ENCODE data around the gene N4BP2L2. TPM values are rescaled to one million over a fixed set of nuclear protein-coding genes. Genes with fewer than 3 reads are reported as not detected.

The N4BP2L2 gene
- total RNA-seq, 1 donor from 2014 or later, result 135 TPM

DNA sequence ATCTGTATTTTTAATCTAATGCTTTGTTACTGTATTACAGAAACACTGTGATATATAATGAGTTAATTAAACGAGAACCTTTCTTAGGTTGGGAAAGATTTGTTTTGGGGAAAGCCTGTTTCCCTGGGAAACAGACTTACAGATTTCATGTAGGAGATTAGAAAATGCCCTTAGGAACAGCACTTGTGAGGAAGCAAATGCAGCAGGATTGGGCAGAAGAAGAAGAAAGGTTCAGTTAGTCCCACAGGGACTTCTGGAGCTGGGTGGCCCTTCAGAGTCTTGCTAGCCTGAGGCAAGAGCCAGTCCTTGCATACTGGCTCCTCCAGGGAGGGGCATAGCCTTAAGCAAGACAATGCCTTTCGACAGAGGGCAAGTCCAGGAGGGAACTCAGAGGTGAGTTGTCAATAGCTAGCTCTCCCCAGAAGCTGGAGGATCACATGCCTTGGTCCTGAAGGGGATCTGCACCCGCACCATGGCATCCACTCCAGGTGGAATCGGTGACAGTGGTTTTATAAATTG, 147.4 kb downstream of the N4BP2L2 start:
- H3K36me3 ChIP-seq (ENCODE audit: control insufficient read depth in 3 of 3, insufficient read depth in 3 of 3, low read length in 3 of 3), result no peaks in the 10 kb centered on the region
- no peaks in the 10 kb centered on the region for H3K9me3 ChIP-seq (ENCODE audit: control insufficient read depth in 3 of 3, low read length in 3 of 3)
- no peak overlapping the region for H3K9ac ChIP-seq (ENCODE audit: low read depth in 1 of 3, low read length in 3 of 3)
- no peaks in the 10 kb centered on the region for H3K27me3 ChIP-seq (ENCODE audit: control insufficient read depth in 3 of 3, insufficient read depth in 3 of 3, low read length in 3 of 3)
- no peak overlapping the region for H3K4me3 ChIP-seq (ENCODE audit: low read length in 3 of 3)
- no peak overlapping the region for H3K27ac ChIP-seq (ENCODE audit: low read depth, low read length)
- H3K4me1 ChIP-seq (ENCODE audit: control insufficient read depth in 3 of 3, insufficient read depth in 3 of 3, low read length in 3 of 3), result no peaks in the 10 kb centered on the region

DNA sequence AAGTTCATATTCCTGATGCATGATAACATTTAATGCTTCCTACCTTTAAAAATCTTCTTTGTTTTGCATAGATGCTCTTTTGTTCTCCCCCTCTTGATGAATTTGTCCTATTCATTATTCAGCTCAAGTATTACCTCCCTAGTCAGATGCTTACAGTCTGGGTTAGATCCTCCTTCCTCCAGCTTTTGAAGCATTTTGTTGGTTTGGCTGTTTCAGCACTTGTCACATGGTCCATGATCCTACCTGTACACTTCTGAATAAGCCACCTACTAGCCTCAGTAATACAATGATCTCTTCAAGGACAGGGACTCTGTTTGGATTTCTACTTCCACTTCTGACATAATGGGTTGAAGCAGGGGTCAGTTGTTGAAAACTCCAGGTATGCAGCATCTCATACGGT, 148.1 kb downstream of the N4BP2L2 start:
- H3K36me3 ChIP-seq (ENCODE audit: control insufficient read depth in 3 of 3, insufficient read depth in 3 of 3, low read length in 3 of 3), result no peaks in the 10 kb centered on the region
- no peaks in the 10 kb centered on the region for H3K4me1 ChIP-seq (ENCODE audit: control insufficient read depth in 3 of 3, insufficient read depth in 3 of 3, low read length in 3 of 3)
- H3K27ac ChIP-seq (ENCODE audit: low read depth, low read length), result no peak overlapping the region
- no peak overlapping the region for H3K4me3 ChIP-seq (ENCODE audit: low read length in 3 of 3)
- no peak overlapping the region for H3K9ac ChIP-seq (ENCODE audit: low read depth in 1 of 3, low read length in 3 of 3)
- no peaks in the 10 kb centered on the region for H3K9me3 ChIP-seq (ENCODE audit: control insufficient read depth in 3 of 3, low read length in 3 of 3)
- H3K27me3 ChIP-seq (ENCODE audit: control insufficient read depth in 3 of 3, insufficient read depth in 3 of 3, low read length in 3 of 3), result no peaks in the 10 kb centered on the region

DNA sequence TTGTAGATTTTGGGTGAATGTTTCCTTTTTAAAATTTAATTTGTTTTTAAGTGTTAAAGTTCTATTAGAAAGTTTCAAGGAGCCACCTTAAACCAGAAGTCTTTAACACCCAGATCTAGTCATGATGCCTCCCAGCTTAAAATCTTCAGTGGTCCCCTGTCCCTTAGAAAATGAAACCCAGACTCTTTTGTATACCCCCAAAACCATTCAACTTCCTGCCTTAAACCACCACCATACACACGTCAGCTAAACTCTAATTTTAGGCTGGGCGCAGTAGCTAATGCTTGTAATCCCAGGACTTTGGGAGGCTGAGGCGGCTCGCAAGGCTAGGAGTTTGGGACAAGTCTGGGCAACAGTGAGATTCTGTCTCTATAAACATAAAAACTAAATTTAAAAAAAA, 148.5 kb downstream of the N4BP2L2 start:
- no peaks in the 10 kb centered on the region for H3K9me3 ChIP-seq (ENCODE audit: control insufficient read depth in 3 of 3, low read length in 3 of 3)
- no peaks in the 10 kb centered on the region for H3K27me3 ChIP-seq (ENCODE audit: control insufficient read depth in 3 of 3, insufficient read depth in 3 of 3, low read length in 3 of 3)
- no peaks in the 10 kb centered on the region for H3K36me3 ChIP-seq (ENCODE audit: control insufficient read depth in 3 of 3, insufficient read depth in 3 of 3, low read length in 3 of 3)
- H3K4me1 ChIP-seq (ENCODE audit: control insufficient read depth in 3 of 3, insufficient read depth in 3 of 3, low read length in 3 of 3), result no peaks in the 10 kb centered on the region
- no peak overlapping the region for H3K4me3 ChIP-seq (ENCODE audit: low read length in 3 of 3)
- H3K9ac ChIP-seq (ENCODE audit: low read depth in 1 of 3, low read length in 3 of 3), result no peak overlapping the region
- H3K27ac ChIP-seq (ENCODE audit: low read depth, low read length), result no peak overlapping the region

DNA sequence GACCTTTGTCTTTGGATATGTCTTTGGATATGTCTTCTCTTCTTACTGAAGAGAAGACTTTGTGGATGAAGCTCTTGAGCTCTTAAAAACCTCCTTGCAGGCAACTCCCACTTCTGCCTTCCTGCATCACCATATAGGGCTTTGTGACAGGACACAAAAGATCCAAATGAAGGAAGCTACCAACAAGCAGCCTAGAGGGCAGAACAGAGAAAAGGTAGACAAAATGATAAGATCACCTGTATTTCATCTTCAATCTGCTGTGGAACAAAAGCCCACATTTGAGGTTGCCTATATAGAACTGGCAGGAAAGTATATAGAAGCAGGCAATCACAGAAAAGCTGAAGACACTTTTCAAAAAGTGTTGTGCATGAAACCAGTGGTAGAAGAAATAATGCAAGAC, 153.2 kb downstream of the N4BP2L2 start:
- Histone ChIP-seq H3K27ac (ENCODE audit: low read depth, low read length) (no peak overlapping the region), H3K9me3 (ENCODE audit: control insufficient read depth in 3 of 3, low read length in 3 of 3) (no peaks in the 10 kb centered on the region), H3K9ac (ENCODE audit: low read depth in 1 of 3, low read length in 3 of 3) (no peak overlapping the region)

DNA sequence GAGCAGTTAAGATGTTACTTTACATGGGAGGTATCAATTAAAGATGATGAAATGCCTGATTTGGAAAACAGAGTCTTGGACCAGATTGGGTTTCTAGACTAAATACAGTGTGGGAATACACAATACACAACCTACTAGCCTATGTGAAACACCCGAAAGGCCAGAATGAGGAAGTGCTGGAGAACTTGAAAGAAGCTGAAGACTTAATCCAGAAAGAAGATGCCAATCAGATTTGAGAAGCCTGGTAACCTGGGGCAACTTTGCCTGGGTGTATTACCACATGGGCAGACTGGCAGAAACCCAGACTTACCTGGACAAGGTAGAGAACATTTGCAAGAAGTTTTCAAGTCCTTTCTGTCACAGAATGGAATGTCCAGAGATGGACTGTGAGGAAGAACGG, 153.9 kb downstream of the N4BP2L2 start:
- Histone ChIP-seq H3K9ac (ENCODE audit: low read depth in 1 of 3, low read length in 3 of 3) (no peak overlapping the region), H3K9me3 (ENCODE audit: control insufficient read depth in 3 of 3, low read length in 3 of 3) (no peaks in the 10 kb centered on the region)

More for the DNA sequence above, 153.2 kb downstream of the N4BP2L2 start:
- Histone ChIP-seq H3K4me1 (ENCODE audit: control insufficient read depth in 3 of 3, insufficient read depth in 3 of 3, low read length in 3 of 3) (no peaks in the 10 kb centered on the region), H3K4me3 (ENCODE audit: low read length in 3 of 3) (no peak overlapping the region), H3K36me3 (ENCODE audit: control insufficient read depth in 3 of 3, insufficient read depth in 3 of 3, low read length in 3 of 3) (no peaks in the 10 kb centered on the region), H3K27me3 (ENCODE audit: control insufficient read depth in 3 of 3, insufficient read depth in 3 of 3, low read length in 3 of 3) (no peaks in the 10 kb centered on the region)

DNA sequence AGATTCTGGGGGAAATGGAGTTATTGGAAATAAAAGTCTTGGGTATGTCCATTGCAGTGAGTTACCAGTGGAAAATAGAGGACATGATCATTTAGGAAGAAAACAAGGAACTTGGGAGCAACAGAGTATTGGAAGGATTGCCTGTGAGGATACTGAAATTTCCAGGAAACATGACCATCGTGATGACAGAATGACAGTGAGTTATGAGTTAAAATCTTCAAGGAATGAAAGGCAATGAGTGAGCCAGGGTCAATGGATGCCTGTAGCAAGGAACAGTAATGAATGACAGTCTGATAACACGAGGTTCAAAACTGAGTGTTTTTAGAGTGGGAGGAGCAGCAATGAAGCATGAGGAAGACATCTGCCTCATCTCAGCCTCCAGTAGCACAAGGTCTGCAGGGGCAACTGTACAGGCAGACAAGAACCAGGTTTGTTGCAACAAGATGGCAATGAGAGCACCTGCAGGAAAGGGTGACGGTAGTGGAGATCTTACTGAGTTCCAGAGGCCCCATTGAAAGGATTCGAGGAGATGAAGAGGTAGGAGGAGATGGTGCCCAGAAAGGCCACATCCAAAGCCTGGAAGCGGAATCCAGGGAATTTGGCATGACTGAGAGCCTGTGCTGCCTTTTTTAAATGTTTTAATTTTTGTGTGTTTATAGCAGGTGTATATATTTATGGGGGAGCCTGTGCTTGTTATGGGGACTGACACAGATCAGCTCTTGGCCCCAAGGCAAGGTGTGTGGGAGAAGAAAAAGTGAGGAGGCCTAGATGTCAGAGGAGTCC, 154.6 kb downstream of the N4BP2L2 start:
- H3K4me1 ChIP-seq (ENCODE audit: control insufficient read depth in 3 of 3, insufficient read depth in 3 of 3, low read length in 3 of 3), result no peaks in the 10 kb centered on the region
- no peak overlapping the region for H3K27ac ChIP-seq (ENCODE audit: low read depth, low read length)
- no peak overlapping the region for H3K4me3 ChIP-seq (ENCODE audit: low read length in 3 of 3)
- H3K36me3 ChIP-seq (ENCODE audit: control insufficient read depth in 3 of 3, insufficient read depth in 3 of 3, low read length in 3 of 3), result no peaks in the 10 kb centered on the region
- no peak overlapping the region for H3K9ac ChIP-seq (ENCODE audit: low read depth in 1 of 3, low read length in 3 of 3)
- H3K27me3 ChIP-seq (ENCODE audit: control insufficient read depth in 3 of 3, insufficient read depth in 3 of 3, low read length in 3 of 3), result no peaks in the 10 kb centered on the region
- no peaks in the 10 kb centered on the region for H3K9me3 ChIP-seq (ENCODE audit: control insufficient read depth in 3 of 3, low read length in 3 of 3)

More for the DNA sequence above, 153.9 kb downstream of the N4BP2L2 start:
- H3K4me3 ChIP-seq (ENCODE audit: low read length in 3 of 3), result no peak overlapping the region
- no peak overlapping the region for H3K27ac ChIP-seq (ENCODE audit: low read depth, low read length)
- H3K27me3 ChIP-seq (ENCODE audit: control insufficient read depth in 3 of 3, insufficient read depth in 3 of 3, low read length in 3 of 3), result no peaks in the 10 kb centered on the region
- H3K36me3 ChIP-seq (ENCODE audit: control insufficient read depth in 3 of 3, insufficient read depth in 3 of 3, low read length in 3 of 3), result no peaks in the 10 kb centered on the region
- H3K4me1 ChIP-seq (ENCODE audit: control insufficient read depth in 3 of 3, insufficient read depth in 3 of 3, low read length in 3 of 3), result no peaks in the 10 kb centered on the region

Small RNAs within 50 kb of the gene (small RNA-seq; reads per million reads assigned to genes)
- gene RF00190, result not detected

Other genes with a start within 250 kb of the N4BP2L2 start
- gene ZAR1L, start 223.4 kb downstream of the N4BP2L2 start, total RNA-seq, result not detected
- 2.6 TPM for gene BRCA2, start 223.3 kb downstream of the N4BP2L2 start, total RNA-seq
- gene N4BP2L1, start 110.7 kb downstream of the N4BP2L2 start, total RNA-seq, result 7.3 TPM
- gene PDS5B, start 47.7 kb upstream of the N4BP2L2 start, total RNA-seq, result 58.5 TPM